AG10803 (cell line): ENCODE results near the gene PTPRR.
A peak's percentile ranks its signal among the peaks of the same experiment; 100 is the strongest.

Experiments
- DNase-seq: peaks from one replicate; pipeline ENCODE4 v3.0.0; 2010; ENCODE audit warnings: low read depth
- H3K4me3 ChIP-seq: 2 replicates; pipeline ENCODE4 v1.5.1; 2011; ENCODE audit warnings: mild to moderate bottlenecking, low read length, control low read depth
- TF ChIP-seq, protein P1 (sequence below): conservative IDR thresholded peaks from 2 replicates; pipeline ENCODE4 v1.5.1; 2011; ENCODE audit warnings: mild to moderate bottlenecking, low read length, control low read depth, inconsistent platforms

The PTPRR gene

GRCh38 chr12:70754330-70754741 lies 166.2 kb downstream of the PTPRR start:
- no peak for DNase-seq
- TF ChIP-seq, protein P1, sequence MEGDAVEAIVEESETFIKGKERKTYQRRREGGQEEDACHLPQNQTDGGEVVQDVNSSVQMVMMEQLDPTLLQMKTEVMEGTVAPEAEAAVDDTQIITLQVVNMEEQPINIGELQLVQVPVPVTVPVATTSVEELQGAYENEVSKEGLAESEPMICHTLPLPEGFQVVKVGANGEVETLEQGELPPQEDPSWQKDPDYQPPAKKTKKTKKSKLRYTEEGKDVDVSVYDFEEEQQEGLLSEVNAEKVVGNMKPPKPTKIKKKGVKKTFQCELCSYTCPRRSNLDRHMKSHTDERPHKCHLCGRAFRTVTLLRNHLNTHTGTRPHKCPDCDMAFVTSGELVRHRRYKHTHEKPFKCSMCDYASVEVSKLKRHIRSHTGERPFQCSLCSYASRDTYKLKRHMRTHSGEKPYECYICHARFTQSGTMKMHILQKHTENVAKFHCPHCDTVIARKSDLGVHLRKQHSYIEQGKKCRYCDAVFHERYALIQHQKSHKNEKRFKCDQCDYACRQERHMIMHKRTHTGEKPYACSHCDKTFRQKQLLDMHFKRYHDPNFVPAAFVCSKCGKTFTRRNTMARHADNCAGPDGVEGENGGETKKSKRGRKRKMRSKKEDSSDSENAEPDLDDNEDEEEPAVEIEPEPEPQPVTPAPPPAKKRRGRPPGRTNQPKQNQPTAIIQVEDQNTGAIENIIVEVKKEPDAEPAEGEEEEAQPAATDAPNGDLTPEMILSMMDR, result no peak
- H3K4me3 ChIP-seq, result no peak overlapping the region

DNA sequence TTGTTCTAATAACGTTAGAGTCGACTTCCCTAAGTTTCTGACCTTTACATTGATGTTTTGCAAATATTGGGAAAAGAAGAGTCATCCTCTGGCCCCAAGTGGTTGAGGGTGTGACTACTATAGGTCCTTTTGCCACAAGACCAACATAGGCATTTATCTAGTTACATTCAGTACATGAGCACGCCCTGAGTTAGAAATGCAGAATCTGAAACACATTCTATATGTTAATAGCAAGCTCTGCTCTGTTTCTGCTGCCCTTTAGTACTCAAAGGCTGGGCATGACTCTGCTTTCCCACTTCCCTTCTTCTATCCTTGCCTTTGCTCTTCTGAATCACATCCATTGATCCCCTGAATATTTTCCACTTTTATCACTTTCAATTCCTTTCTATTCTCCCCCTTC lies 168.2 kb downstream of the PTPRR start:
- TF ChIP-seq, protein P1, result no peak
- no peak for DNase-seq
- no peak overlapping the region for H3K4me3 ChIP-seq

GRCh38 chr12:70749931-70750330 lies 170.6 kb downstream of the PTPRR start:
- no peak overlapping the region for H3K4me3 ChIP-seq
- DNase-seq, result no peak
- TF ChIP-seq, protein P1, result no peak

- TF ChIP-seq, protein P1, result no peak
- H3K4me3 ChIP-seq, result no peak overlapping the region
- no peak for DNase-seq
Observed at GRCh38 chr12:70748809-70749208, 171.7 kb downstream of the PTPRR start.

DNA sequence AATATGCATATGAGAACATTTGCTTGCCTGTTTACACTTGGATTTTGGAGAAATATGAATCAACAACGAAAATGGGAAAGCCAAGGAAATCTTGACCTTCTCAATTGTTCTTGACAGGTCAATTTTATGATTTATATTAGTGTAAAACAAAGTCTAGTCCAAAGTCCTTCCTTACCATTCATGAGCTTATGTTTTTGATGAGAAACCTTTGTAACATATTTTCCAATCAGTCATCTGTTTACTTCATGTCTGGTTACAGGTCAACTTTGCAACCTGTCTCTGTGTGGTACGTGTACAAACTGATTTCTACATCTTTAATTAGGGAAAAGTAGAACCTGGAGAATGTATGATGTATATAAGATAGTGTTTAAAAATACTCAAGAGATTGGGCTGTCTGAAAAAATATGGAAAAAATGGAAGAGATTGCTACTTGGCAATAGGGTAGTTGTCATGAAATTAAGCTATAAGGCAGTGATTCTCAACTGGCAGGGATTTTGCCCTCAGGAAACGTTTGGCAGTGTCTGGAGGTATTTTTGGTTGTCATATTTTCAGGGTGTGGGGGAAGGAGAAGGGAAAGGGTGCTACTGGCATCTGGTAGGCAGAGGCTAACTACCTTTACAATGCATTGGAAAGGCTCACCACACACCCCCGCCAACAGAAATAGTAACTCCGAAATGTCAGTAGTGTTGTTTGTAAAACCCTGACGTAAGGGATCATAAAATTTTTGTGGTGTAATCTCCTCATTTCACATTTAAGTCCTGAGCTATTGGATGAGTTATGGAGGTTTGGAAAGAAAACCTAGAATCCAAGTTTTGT lies 172.9 kb downstream of the PTPRR start:
- no peak for DNase-seq
- H3K4me3 ChIP-seq, result no peak overlapping the region
- TF ChIP-seq, protein P1, result no peak

DNA sequence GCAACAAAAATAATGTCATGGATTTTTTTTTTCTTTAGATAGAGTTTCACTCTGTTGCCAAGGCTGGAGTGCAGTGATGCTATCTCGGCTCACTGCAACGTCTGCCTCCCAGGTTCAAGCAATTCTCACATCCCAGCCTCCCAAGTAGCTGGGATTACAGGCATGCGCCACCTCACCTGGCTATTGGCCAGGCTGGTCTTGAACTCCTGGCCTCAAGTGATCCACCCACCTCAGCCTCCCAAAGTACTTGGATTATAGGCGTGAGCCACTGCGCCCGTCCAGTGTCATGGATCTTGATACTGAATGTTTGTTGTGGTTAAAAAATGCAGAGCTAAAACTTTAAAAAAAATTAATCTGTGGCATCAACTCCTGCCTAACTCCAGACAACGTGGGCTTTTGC lies 175.5 kb downstream of the PTPRR start:
- no peak overlapping the region for H3K4me3 ChIP-seq
- no peak for DNase-seq
- TF ChIP-seq, protein P1, result no peak

GRCh38 chr12:70744178-70744577 lies 176.4 kb downstream of the PTPRR start:
- TF ChIP-seq, protein P1, result no peak
- H3K4me3 ChIP-seq, result no peak overlapping the region
- peak; percentile 1 for DNase-seq
